ENCODE measurements around the gene ITGA7. TPM values are rescaled to one million over a fixed set of nuclear protein-coding genes. Genes with fewer than 3 reads are reported as not detected.

The ITGA7 gene
- total and polyA plus RNA-seq, 2 of the 8 experiments (the other 6 are each of a cell fraction or from before 2014, with no cell fraction given): 57.6 to 86.1 TPM

GRCh38 chr12:55636853-55637252 is 70.9 kb downstream of the ITGA7 start, which contains the start of gene OR10P1:
Gene OR10P1, plus strand, starts transcription at chr12:55636892. Its CDS starts 0 bp downstream, at chr12:55636892.
- H2AFZ ChIP-seq (ENCODE audit: low read length): no peak within 1 kb of the TSS
- H3K18ac ChIP-seq (ENCODE audit: extremely low read depth, low read length): no peak within 1 kb of the TSS
- no peak within 1 kb of the TSS for H3K4ac ChIP-seq (replicated peaks; ENCODE audit: insufficient read length, low read depth, low read length)
- no peak within 1 kb of the TSS for H2BK5ac ChIP-seq (ENCODE audit: low read depth, low read length)
- CTCF ChIA-PET (ENCODE audit: partially characterized antibody): interaction anchor here (0.7 to 1.9 kb wide), 3 partner anchors 9 to 113 kb away, joined by 3 to 13 read pairs (median 5); no protein-coding TSS in a partner anchor
- no peak within 1 kb of the TSS for H3K9ac ChIP-seq (replicated peaks in 1 of 4; ENCODE audit: extremely low read depth in 1 of 4, low read depth in 3 of 4, low read length in 3 of 4)
- no peak within 1 kb of the TSS for H3K4me3 ChIP-seq (ENCODE audit: extremely low read depth in 1 of 4, insufficient read depth in 2 of 4, low read depth in 3 of 4, low read length in 4 of 4)
- no peak within 1 kb of the TSS for H2BK20ac ChIP-seq (ENCODE audit: low read length)
- DNase-seq (ENCODE audit: low read depth in 1 of 2, low spot score in 2 of 2) (no peak), FAIRE-seq (no peak)
- no peak within 1 kb of the TSS for H2BK12ac ChIP-seq (ENCODE audit: low read depth, low read length)
- H3K9me3 ChIP-seq (ENCODE audit: insufficient read depth in 2 of 2, low read depth in 1 of 2, low read length in 1 of 2): no peaks in the 10 kb centered on the region; a peak in 1 of 4 replicates
- no peak within 1 kb of the TSS for H3K56ac ChIP-seq (replicated peaks; ENCODE audit: insufficient read length, low read depth, low read length)
- H3K79me1 ChIP-seq (ENCODE audit: low read depth, low read length): no peaks in the 10 kb centered on the region
- no peak within 1 kb of the TSS for H3K27ac ChIP-seq (ENCODE audit: low read depth, low read length)
- no peak within 1 kb of the TSS for H4K5ac ChIP-seq (ENCODE audit: insufficient read length, low read depth, low read length)
- H4K8ac ChIP-seq (ENCODE audit: extremely low read depth, insufficient read depth, low read length): peak within 1 kb of the TSS; percentile 35
- 84% methylated on average over 6 of the region's 6 CpGs; no CpG with 5 or more reads in 1 of the 2 experiments for WGBS, 2 experiments (ENCODE audit: extremely low coverage in 1 of 2, insufficient coverage in 1 of 2, insufficient read length in 1 of 2, insufficient replicate concordance in 2 of 2, low coverage in 1 of 2, low lambda C conversion rate in 2 of 2, missing lambda C conversion rate in 1 of 2)
- no peaks in the 10 kb centered on the region for H3K27me3 ChIP-seq (replicated peaks in 1 of 4; ENCODE audit: control insufficient read depth in 3 of 4, extremely low read depth in 1 of 4, insufficient read depth in 3 of 4, low read length in 3 of 4)
- no peak within 1 kb of the TSS for H2BK15ac ChIP-seq (ENCODE audit: low read length)
- no peak within 1 kb of the TSS for H2BK120ac ChIP-seq (replicated peaks; ENCODE audit: low read depth, low read length)
- no peak within 1 kb of the TSS for H2AK5ac ChIP-seq (ENCODE audit: low read depth, low read length)
- H3K79me2 ChIP-seq (ENCODE audit: control insufficient read depth in 1 of 2, insufficient read depth in 2 of 2, low read length in 2 of 2): no peaks in the 10 kb centered on the region
- no peak within 1 kb of the TSS for H3K23ac ChIP-seq (ENCODE audit: insufficient read length)
- no peaks in the 10 kb centered on the region for H4K20me1 ChIP-seq (replicated peaks in 1 of 2; ENCODE audit: control insufficient read depth in 1 of 2, insufficient read depth in 2 of 2, low read length in 2 of 2)
- POLR2A ChIA-PET (ENCODE audit: partially characterized antibody): interaction anchor here (0.7 kb wide), 1 partner anchor 224 kb away, joined by 3 read pairs; no protein-coding TSS in a partner anchor
- H3K23me2 ChIP-seq (ENCODE audit: low read depth, low read length): no peaks in the 10 kb centered on the region
- no peak within 1 kb of the TSS for H3K14ac ChIP-seq (ENCODE audit: insufficient read length)
- no peaks in the 10 kb centered on the region for H3K4me1 ChIP-seq (replicated peaks in 1 of 4; ENCODE audit: control insufficient read depth in 3 of 4, insufficient read depth in 4 of 4, low read length in 3 of 4)
- no peak within 1 kb of the TSS for H3K4me2 ChIP-seq (ENCODE audit: insufficient read depth in 1 of 2, low read depth in 2 of 2, low read length in 2 of 2)
- no peaks in the 10 kb centered on the region for H3K36me3 ChIP-seq (ENCODE audit: control insufficient read depth in 2 of 4, insufficient read depth in 4 of 4, low read length in 3 of 4)
- no peak within 1 kb of the TSS for H4K91ac ChIP-seq (replicated peaks; ENCODE audit: insufficient read length, low read length)
- TF ChIP-seq RFX5 (IDR thresholded peaks at IDR 0.05; ENCODE audit: borderline replicate concordance, low read depth, low read length): no peak
- TF ChIP-seq CEBPB (IDR thresholded peaks at IDR 0.05; ENCODE audit: low read depth, low read length): no peak
- TF ChIP-seq EP300 (IDR thresholded peaks at IDR 0.05; ENCODE audit: borderline replicate concordance in 1 of 2, low read depth in 2 of 2, low read length in 2 of 2): no peak
- no peak for TF ChIP-seq FOSL1 (IDR thresholded peaks at IDR 0.05; ENCODE audit: insufficient read depth, low read depth, low read length)
- no peak for TF ChIP-seq JUN (IDR thresholded peaks at IDR 0.05; ENCODE audit: low read depth, low read length)
- TF ChIP-seq, protein P1, sequence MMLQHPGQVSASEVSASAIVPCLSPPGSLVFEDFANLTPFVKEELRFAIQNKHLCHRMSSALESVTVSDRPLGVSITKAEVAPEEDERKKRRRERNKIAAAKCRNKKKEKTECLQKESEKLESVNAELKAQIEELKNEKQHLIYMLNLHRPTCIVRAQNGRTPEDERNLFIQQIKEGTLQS (IDR thresholded peaks at IDR 0.05; ENCODE audit: insufficient read depth, low read depth, low read length): no peak
- TF ChIP-seq, protein P2, sequence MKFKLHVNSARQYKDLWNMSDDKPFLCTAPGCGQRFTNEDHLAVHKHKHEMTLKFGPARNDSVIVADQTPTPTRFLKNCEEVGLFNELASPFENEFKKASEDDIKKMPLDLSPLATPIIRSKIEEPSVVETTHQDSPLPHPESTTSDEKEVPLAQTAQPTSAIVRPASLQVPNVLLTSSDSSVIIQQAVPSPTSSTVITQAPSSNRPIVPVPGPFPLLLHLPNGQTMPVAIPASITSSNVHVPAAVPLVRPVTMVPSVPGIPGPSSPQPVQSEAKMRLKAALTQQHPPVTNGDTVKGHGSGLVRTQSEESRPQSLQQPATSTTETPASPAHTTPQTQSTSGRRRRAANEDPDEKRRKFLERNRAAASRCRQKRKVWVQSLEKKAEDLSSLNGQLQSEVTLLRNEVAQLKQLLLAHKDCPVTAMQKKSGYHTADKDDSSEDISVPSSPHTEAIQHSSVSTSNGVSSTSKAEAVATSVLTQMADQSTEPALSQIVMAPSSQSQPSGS (IDR thresholded peaks at IDR 0.05; ENCODE audit: low read length): no peak
- TF ChIP-seq CHD2 (IDR thresholded peaks at IDR 0.05; ENCODE audit: low read length): no peak
- TF ChIP-seq RAD21 (IDR thresholded peaks at IDR 0.05 in 1 of 2, conservative IDR thresholded peaks at IDR 0.05 in 1 of 2; ENCODE audit: low read depth in 2 of 2, low read length in 2 of 2): no peak
- no peak for TF ChIP-seq SIX5 (IDR thresholded peaks at IDR 0.05; ENCODE audit: low read depth, low read length)
- no peak for TF ChIP-seq ZNF274 (IDR thresholded peaks at IDR 0.05; ENCODE audit: borderline replicate concordance, extremely low read depth, low read length)
